Mesendoderm (in vitro differentiated cells): Measurements from ENCODE around the gene PTPN20.

Experiments used
- DNase-seq: peaks from one replicate; pipeline ENCODE4 v3.0.0; 2013
- H2AK5ac ChIP-seq: 2 replicates; pipeline ENCODE4 v1.6.1; 2013; ENCODE audit warnings: low read length, inconsistent platforms
- H2BK120ac ChIP-seq: 2 replicates; pipeline ENCODE4 v1.6.1; 2013; ENCODE audit warnings: low read depth, mild to moderate bottlenecking, low read length, moderate library complexity, mixed read lengths
- H2BK15ac ChIP-seq: replicated peaks from 2 replicates; pipeline ENCODE4 v1.6.1; 2013; ENCODE audit warnings: low read depth, mild to moderate bottlenecking, moderate library complexity
- H2BK5ac ChIP-seq: 2 replicates; pipeline ENCODE4 v1.6.1; 2013; ENCODE audit warnings: low read length, inconsistent platforms
- H3K18ac ChIP-seq: 2 replicates; pipeline ENCODE4 v1.6.1; 2013; ENCODE audit warnings: mild to moderate bottlenecking, low read length, mixed read lengths
- H3K23ac ChIP-seq: one replicate; pipeline ENCODE4 v1.6.1; 2013; ENCODE audit warnings: low read length
- H3K27ac ChIP-seq: 2 replicates; pipeline ENCODE4 v1.5.1; 2013; ENCODE audit warnings: low read depth, mild to moderate bottlenecking, inconsistent platforms, low read length, moderate library complexity
- H3K27me3 ChIP-seq: 2 replicates; pipeline ENCODE4 v1.6.1; 2013; ENCODE audit warnings: low read length, control low read depth, mild to moderate bottlenecking, inconsistent platforms; ENCODE audit not compliant: insufficient read depth, poor library complexity
- H3K36me3 ChIP-seq: 2 replicates; pipeline ENCODE4 v1.6.1; 2013; ENCODE audit warnings: low read length, inconsistent platforms; ENCODE audit not compliant: control insufficient read depth, insufficient read depth
- H3K4ac ChIP-seq: one replicate; pipeline ENCODE4 v1.6.1; 2013; ENCODE audit warnings: low read depth, mild to moderate bottlenecking, low read length, moderate library complexity
- H3K4me1 ChIP-seq: 2 replicates; pipeline ENCODE4 v1.6.1; 2013; ENCODE audit warnings: low read depth, low read length, inconsistent platforms; ENCODE audit not compliant: control insufficient read depth
- H3K4me2 ChIP-seq: 2 replicates; pipeline ENCODE4 v1.6.1; 2013; ENCODE audit warnings: low read length
- H3K4me3 ChIP-seq: 2 replicates; pipeline ENCODE4 v1.5.1; 2013; ENCODE audit warnings: mild to moderate bottlenecking, low read length
- H3K56ac ChIP-seq: one replicate; pipeline ENCODE4 v1.6.1; 2013; ENCODE audit warnings: low read length
- H3K79me1 ChIP-seq: 2 replicates; pipeline ENCODE4 v1.6.1; 2013; ENCODE audit warnings: low read length, inconsistent platforms
- H3K79me2 ChIP-seq: 2 replicates; pipeline ENCODE4 v1.6.1; 2013; ENCODE audit warnings: mild to moderate bottlenecking, low read length; ENCODE audit not compliant: control insufficient read depth, insufficient read depth
- H3K9ac ChIP-seq: 2 replicates; pipeline ENCODE4 v1.6.1; 2013; ENCODE audit warnings: low read length, inconsistent platforms
- H4K5ac ChIP-seq: one replicate; pipeline ENCODE4 v1.6.1; 2013; ENCODE audit warnings: low read length
- H4K8ac ChIP-seq: one replicate; pipeline ENCODE4 v1.6.1; 2013; ENCODE audit warnings: low read depth, mild to moderate bottlenecking, control low read depth, low read length, moderate library complexity
- WGBS: extraction: QIAGEN DNeasy Blood & Tissue Kit; methylation state at CpG from one replicate; pipeline ENCODE4 v1.1.7; 2013; ENCODE audit warnings: low lambda C conversion rate, missing lambda C conversion rate; ENCODE audit not compliant: insufficient coverage; ENCODE audit errors: extremely low coverage; 5-methylcytosine and 5-hydroxymethylcytosine counted together

PTPN20 gene

DNA sequence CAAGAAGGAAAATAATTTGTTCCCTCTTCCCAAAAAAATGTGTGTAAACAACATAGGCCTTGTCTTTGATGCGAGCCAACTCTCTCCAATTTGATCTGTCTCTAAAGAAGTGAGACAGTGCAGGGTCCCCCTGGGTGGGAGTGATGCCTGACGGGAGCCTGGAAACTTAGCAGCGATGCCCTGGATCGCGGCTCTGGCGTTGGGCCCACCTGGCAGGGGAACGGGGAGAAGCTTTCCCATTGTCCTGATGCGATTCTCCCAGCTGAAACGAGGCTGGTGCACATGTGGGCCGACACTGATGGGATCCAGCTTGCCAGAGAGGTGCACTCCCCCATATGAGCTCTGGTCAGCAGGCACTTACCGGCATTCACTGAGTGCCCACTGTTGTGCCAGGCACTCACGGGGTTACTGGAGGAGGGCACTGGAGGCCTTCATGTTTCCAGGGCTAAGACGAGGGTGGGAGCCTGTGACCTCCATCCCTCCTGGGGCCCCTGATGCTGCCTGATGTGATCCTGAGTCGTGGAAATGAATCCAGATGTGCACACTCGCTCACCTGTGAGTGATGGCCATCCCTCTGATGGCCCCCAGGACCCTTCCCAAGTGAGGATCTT, 132.8 kb downstream of the PTPN20 start:
- Histone ChIP-seq H4K5ac (no peak overlapping the region), H3K79me1 (no peaks in the 10 kb centered on the region), H3K4ac (no peak overlapping the region), H4K8ac (no peak overlapping the region), H2BK15ac (no peak overlapping the region), H3K27ac (no peak overlapping the region), H3K23ac (no peak overlapping the region), H3K9ac (no peak overlapping the region), H3K36me3 (no peaks in the 10 kb centered on the region), H3K27me3 (no peaks in the 10 kb centered on the region), H3K4me2 (no peak overlapping the region), H2BK120ac (no peak overlapping the region), H3K18ac (no peak overlapping the region), H2BK5ac (no peak overlapping the region), H3K4me1 (no peaks in the 10 kb centered on the region), H3K56ac (no peak overlapping the region), H3K79me2 (no peaks in the 10 kb centered on the region), H3K4me3 (no peak overlapping the region), H2AK5ac (no peak overlapping the region)
- no CpG with 5 or more reads among the region's 15 CpGs for WGBS
- no peak for DNase-seq

DNA sequence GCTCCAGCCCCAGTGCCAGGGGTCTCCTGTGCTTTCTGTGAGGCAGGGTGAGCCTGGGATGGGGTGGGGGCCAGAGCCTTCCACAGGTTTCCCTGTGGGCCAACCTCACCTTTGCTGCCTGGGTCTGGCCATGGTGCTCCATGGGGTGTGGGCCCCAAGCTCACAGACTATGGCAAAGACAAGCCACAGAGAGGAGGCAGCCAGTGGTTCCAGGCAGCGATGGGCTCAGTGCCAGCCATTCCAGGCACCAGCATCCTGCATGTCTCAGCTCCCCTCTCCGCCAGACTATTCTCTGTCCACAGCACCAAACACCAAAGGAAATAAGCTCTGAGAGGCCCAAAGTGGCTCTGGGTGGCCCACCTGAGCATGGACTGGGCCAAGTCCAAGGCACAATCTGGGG, 133.5 kb downstream of the PTPN20 start:
- no peak overlapping the region for H4K8ac ChIP-seq
- WGBS = no CpG with 5 or more reads among the region's 2 CpGs
- no peak overlapping the region for H3K23ac ChIP-seq
- no peaks in the 10 kb centered on the region for H3K27me3 ChIP-seq
- H3K4ac ChIP-seq = no peak overlapping the region
- H3K56ac ChIP-seq = no peak overlapping the region
- no peaks in the 10 kb centered on the region for H3K79me1 ChIP-seq
- no peak overlapping the region for H3K4me2 ChIP-seq
- H3K4me3 ChIP-seq = no peak overlapping the region
- no peak overlapping the region for H3K18ac ChIP-seq
- H3K4me1 ChIP-seq = no peaks in the 10 kb centered on the region
- no peak overlapping the region for H3K9ac ChIP-seq
- no peak overlapping the region for H4K5ac ChIP-seq
- no peaks in the 10 kb centered on the region for H3K79me2 ChIP-seq
- no peak for DNase-seq
- H2AK5ac ChIP-seq = no peak overlapping the region
- no peak overlapping the region for H2BK5ac ChIP-seq
- no peaks in the 10 kb centered on the region for H3K36me3 ChIP-seq
- H2BK120ac ChIP-seq = no peak overlapping the region
- H3K27ac ChIP-seq = no peak overlapping the region
- no peak overlapping the region for H2BK15ac ChIP-seq

GRCh38 chr10:47045331-47045861, 134.2 kb downstream of the PTPN20 start:
- H4K8ac ChIP-seq = no peak overlapping the region
- H3K56ac ChIP-seq = no peak overlapping the region
- no peaks in the 10 kb centered on the region for H3K36me3 ChIP-seq
- no CpG with 5 or more reads among the region's 8 CpGs for WGBS
- H3K4me1 ChIP-seq = no peaks in the 10 kb centered on the region
- no peak overlapping the region for H2BK15ac ChIP-seq
- H3K4ac ChIP-seq = no peak overlapping the region
- H3K4me2 ChIP-seq = no peak overlapping the region
- no peaks in the 10 kb centered on the region for H3K79me1 ChIP-seq
- H3K18ac ChIP-seq = no peak overlapping the region
- no peak overlapping the region for H2AK5ac ChIP-seq
- no peak overlapping the region for H3K27ac ChIP-seq
- H2BK120ac ChIP-seq = no peak overlapping the region
- no peak overlapping the region for H2BK5ac ChIP-seq
- no peaks in the 10 kb centered on the region for H3K79me2 ChIP-seq
- no peak for DNase-seq
- H4K5ac ChIP-seq = no peak overlapping the region
- no peaks in the 10 kb centered on the region for H3K27me3 ChIP-seq
- no peak overlapping the region for H3K4me3 ChIP-seq
- no peak overlapping the region for H3K23ac ChIP-seq
- no peak overlapping the region for H3K9ac ChIP-seq

GRCh38 chr10:47046321-47047126, 135.3 kb downstream of the PTPN20 start:
- H3K4me1 ChIP-seq = no peaks in the 10 kb centered on the region
- no peaks in the 10 kb centered on the region for H3K79me1 ChIP-seq
- H3K79me2 ChIP-seq = no peaks in the 10 kb centered on the region
- no peak overlapping the region for H3K27ac ChIP-seq
- no peak for DNase-seq
- WGBS = no CpG with 5 or more reads among the region's 20 CpGs
- no peak overlapping the region for H3K18ac ChIP-seq
- no peak overlapping the region for H3K56ac ChIP-seq
- no peak overlapping the region for H2BK120ac ChIP-seq
- no peak overlapping the region for H2BK15ac ChIP-seq
- H4K8ac ChIP-seq = no peak overlapping the region
- H3K36me3 ChIP-seq = no peaks in the 10 kb centered on the region
- H2BK5ac ChIP-seq = no peak overlapping the region
- H3K4me3 ChIP-seq = no peak overlapping the region
- no peak overlapping the region for H3K4ac ChIP-seq
- H3K27me3 ChIP-seq = no peaks in the 10 kb centered on the region
- H3K9ac ChIP-seq = no peak overlapping the region
- no peak overlapping the region for H3K4me2 ChIP-seq
- H2AK5ac ChIP-seq = no peak overlapping the region
- no peak overlapping the region for H3K23ac ChIP-seq
- H4K5ac ChIP-seq = no peak overlapping the region

- WGBS = no CpG with 5 or more reads among the region's 5 CpGs
- Histone ChIP-seq H3K27ac (no peak overlapping the region), H2BK15ac (no peak overlapping the region), H3K4me2 (no peak overlapping the region), H3K9ac (no peak overlapping the region), H3K18ac (no peak overlapping the region), H2AK5ac (no peak overlapping the region), H3K56ac (no peak overlapping the region), H2BK120ac (no peak overlapping the region), H4K5ac (no peak overlapping the region), H4K8ac (no peak overlapping the region), H3K27me3 (no peaks in the 10 kb centered on the region), H3K79me2 (no peaks in the 10 kb centered on the region), H3K4me1 (no peaks in the 10 kb centered on the region), H2BK5ac (no peak overlapping the region), H3K4me3 (no peak overlapping the region), H3K36me3 (no peaks in the 10 kb centered on the region), H3K23ac (no peak overlapping the region), H3K79me1 (no peaks in the 10 kb centered on the region), H3K4ac (no peak overlapping the region)
- DNase-seq = no peak
Observed at GRCh38 chr10:47047127-47047504, 135.9 kb downstream of the PTPN20 start.
